Left lung (tissue), 10 donors: Measurements from ENCODE around the gene SMURF1. TPM values are rescaled to one million over a fixed set of nuclear protein-coding genes. Genes with fewer than 3 reads are reported as not detected.
A peak's percentile ranks its signal among the peaks of the same experiment; 100 is the strongest.

Experiments used
- ATAC-seq: fragments of 200-7000 bp; cut with Tn5 transposase; one replicate; pipeline ENCODE4 v1.9.1; 2020; ENCODE audit warnings: moderate library complexity
- DNase-seq, 4 donors: peaks; one replicate each; pipeline ENCODE4 v3.0.0-alpha.2; 2013 to 2020
- H3K27ac ChIP-seq, 2 donors: fragments of 200-600 bp; sonication (generic) in 1 of 2; one replicate each; pipeline versions ENCODE4 v1.5.0 to v1.8.0; 2020 to 2021
- H3K27me3 ChIP-seq, 2 donors: fragments of 200-600 bp; sonication (generic) in 1 of 2; one replicate each; pipeline versions ENCODE4 v1.5.0 to v1.8.0; 2020 to 2021
- H3K36me3 ChIP-seq, 2 donors: fragments of 200-600 bp; sonication (generic) in 1 of 2; one replicate each; pipeline versions ENCODE4 v1.5.0 to v1.8.0; 2020 to 2021
- H3K4me1 ChIP-seq, 2 donors: fragments of 200-600 bp; one replicate each; pipeline ENCODE4 v1.8.0; 2021
- H3K4me3 ChIP-seq, 2 donors: fragments of 200-600 bp; sonication (generic) in 1 of 2; one replicate each; pipeline versions ENCODE4 v1.5.0 to v1.8.0; 2020 to 2021; ENCODE audit warnings: mild to moderate bottlenecking in 1 of 2
- H3K9me3 ChIP-seq, 2 donors: fragments of 200-600 bp; sonication (generic) in 1 of 2; one replicate each; pipeline versions ENCODE4 v1.5.0 to v1.8.0; 2020 to 2021
- intact Hi-C, 2 donors: fragments of 100-400 bp; cut with DNase I; formaldehyde crosslinking; loops; one replicate each; pipeline versions ENCODE4 v1.11.2 to v1.14.2; 2022
- polyA plus RNA-seq, 6 donors: library from polyadenylated mRNA; unstranded; fragments of 120-200 nt; gene quantifications; one replicate each; pipeline ENCODE4 v1.2.1, GENCODE V29; 2013; ENCODE audit not compliant: insufficient read length in 6 of 6
- total RNA-seq, 2 donors: library from RNA; stranded (reverse); fragmentation: NEBNext Ultra II Directional; extraction: Animal tissue kit (Norgen Biotek cat#: 25700); gene quantifications; one replicate each; pipeline ENCODE4 v1.2.1, GENCODE V29; 2021
- TF ChIP-seq, protein P1 (sequence below), 2 donors: fragments of 200-600 bp; sonication (generic) in 1 of 2; IDR thresholded peaks; one replicate each; pipeline versions ENCODE4 v1.5.0 to v1.8.0; 2021; ENCODE audit warnings: antibody characterized with exemption in 2 of 2
- donor health status: DM: no; HTN: yes; CAD: no.
- donor health status: DM: no; HTN: no; CAD: no.

The SMURF1 gene
- total and polyA plus RNA-seq, 8 donors, result 15.6 to 43.4 (median 18.3) TPM

DNA sequence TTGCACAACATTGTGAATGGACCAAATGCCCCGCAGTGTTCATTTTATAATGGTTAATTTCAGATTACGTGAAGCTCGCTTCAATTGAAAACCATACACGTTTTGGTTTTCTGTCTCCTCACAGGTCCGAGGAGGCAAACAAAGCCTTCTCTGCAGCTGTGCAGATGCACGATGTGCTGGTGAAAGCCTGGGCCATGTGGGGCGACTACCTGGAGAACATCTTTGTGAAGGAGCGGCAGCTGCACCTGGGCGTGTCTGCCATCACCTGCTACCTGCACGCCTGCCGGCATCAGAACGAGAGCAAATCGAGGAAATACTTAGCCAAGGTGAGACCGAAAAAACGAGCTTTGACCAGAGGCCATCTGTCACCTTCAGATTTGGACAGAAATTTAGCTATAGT, 155.3 kb downstream of the SMURF1 start:
- ATAC-seq (no peak), DNase-seq (peak in 1 of 4 donors; percentile 18)
- TF ChIP-seq, protein P1, sequence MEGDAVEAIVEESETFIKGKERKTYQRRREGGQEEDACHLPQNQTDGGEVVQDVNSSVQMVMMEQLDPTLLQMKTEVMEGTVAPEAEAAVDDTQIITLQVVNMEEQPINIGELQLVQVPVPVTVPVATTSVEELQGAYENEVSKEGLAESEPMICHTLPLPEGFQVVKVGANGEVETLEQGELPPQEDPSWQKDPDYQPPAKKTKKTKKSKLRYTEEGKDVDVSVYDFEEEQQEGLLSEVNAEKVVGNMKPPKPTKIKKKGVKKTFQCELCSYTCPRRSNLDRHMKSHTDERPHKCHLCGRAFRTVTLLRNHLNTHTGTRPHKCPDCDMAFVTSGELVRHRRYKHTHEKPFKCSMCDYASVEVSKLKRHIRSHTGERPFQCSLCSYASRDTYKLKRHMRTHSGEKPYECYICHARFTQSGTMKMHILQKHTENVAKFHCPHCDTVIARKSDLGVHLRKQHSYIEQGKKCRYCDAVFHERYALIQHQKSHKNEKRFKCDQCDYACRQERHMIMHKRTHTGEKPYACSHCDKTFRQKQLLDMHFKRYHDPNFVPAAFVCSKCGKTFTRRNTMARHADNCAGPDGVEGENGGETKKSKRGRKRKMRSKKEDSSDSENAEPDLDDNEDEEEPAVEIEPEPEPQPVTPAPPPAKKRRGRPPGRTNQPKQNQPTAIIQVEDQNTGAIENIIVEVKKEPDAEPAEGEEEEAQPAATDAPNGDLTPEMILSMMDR (IDR thresholded peaks at IDR 0.05), result no peak
- Histone ChIP-seq H3K4me1 (no peaks in the 10 kb centered on the region), H3K27me3 (no peaks in the 10 kb centered on the region), H3K27ac (no peak overlapping the region), H3K4me3 (no peak overlapping the region), H3K36me3 (peaks cover 0 to 100% of the 10 kb centered on the region in 2 donors), H3K9me3 (no peaks in the 10 kb centered on the region)
- intact Hi-C loops, result no loop called here

DNA sequence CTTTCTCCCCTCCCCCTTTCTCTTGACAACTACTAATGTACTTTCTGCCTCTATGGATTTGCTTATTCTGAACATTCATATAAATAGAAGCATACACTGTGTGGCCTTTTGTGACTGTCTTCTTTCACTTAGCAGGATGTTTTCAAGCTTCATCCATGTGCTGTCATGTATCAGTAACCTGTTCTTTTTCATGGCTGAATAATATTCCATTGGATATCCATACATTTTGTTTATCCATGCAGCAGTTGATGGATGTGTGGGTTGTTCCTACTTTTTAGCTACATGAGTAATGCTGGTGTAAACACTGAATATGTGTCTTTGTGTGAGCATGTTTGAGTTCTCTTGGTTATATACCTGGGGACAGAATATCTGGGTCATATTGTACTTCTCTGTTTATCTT, 158.0 kb downstream of the SMURF1 start:
- no peaks in the 10 kb centered on the region for H3K9me3 ChIP-seq
- peaks cover 0 to 100% of the 10 kb centered on the region in 2 donors for H3K36me3 ChIP-seq
- no peak overlapping the region for H3K27ac ChIP-seq
- no peak for DNase-seq
- TF ChIP-seq, protein P1 (IDR thresholded peaks at IDR 0.05), result no peak
- intact Hi-C loops, result no loop called here
- H3K4me1 ChIP-seq, result no peaks in the 10 kb centered on the region
- H3K4me3 ChIP-seq, result no peak overlapping the region
- ATAC-seq, result no peak
- no peaks in the 10 kb centered on the region for H3K27me3 ChIP-seq

DNA sequence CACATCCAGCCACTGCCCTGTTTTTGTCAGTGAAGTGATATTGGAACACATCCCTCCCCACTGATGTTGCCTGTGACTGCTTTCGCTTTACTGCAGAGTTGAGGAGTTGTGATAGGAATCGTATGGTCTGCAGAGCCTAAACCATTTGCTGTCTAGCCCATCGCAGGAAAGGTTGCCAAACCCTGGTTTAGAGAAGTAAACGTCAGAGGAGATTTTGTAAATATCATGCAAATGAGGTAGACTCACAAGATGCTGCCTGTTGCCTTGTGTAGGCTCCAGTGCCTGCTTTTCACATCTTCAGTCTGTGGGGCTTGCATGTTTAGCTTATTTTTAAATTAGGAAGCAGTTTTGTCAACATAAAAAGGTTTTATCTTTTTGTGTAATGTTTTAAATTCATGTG, 158.5 kb downstream of the SMURF1 start:
- ATAC-seq, result no peak
- H3K36me3 ChIP-seq, result peaks cover 0 to 100% of the 10 kb centered on the region in 2 donors

DNA sequence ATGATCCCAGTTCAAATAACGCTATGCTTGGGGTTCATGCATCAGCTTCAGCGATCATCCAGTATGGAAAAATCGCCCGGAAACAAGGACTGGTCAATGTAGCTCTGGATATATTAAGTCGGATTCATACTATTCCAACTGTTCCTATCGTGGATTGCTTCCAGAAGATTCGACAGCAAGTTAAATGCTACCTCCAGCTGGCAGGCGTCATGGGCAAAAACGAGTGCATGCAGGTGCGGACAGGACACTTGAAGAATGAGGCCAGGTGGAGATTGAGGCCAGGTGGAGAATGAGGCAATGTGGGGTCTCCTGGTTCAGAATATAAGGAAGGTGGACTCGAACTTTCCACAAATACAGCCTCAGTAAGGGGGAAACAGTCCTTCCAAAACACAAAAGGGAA, 159.8 kb downstream of the SMURF1 start:
- Histone ChIP-seq H3K27me3 (no peaks in the 10 kb centered on the region), H3K27ac (no peak overlapping the region), H3K4me3 (no peak overlapping the region), H3K36me3 (peaks cover 0 to 100% of the 10 kb centered on the region in 2 donors), H3K4me1 (no peaks in the 10 kb centered on the region), H3K9me3 (no peaks in the 10 kb centered on the region)
- DNase-seq (no peak), ATAC-seq (no peak)
- TF ChIP-seq, protein P1 (IDR thresholded peaks at IDR 0.05), result no peak
- intact Hi-C loops, result no loop called here

More for the DNA sequence above, 158.5 kb downstream of the SMURF1 start:
- H3K27me3 ChIP-seq, result no peaks in the 10 kb centered on the region
- no peaks in the 10 kb centered on the region for H3K9me3 ChIP-seq
- intact Hi-C loops, result no loop called here
- H3K27ac ChIP-seq, result no peak overlapping the region
- DNase-seq, result no peak
- no peaks in the 10 kb centered on the region for H3K4me1 ChIP-seq
- H3K4me3 ChIP-seq, result no peak overlapping the region
- TF ChIP-seq, protein P1 (IDR thresholded peaks at IDR 0.05), result no peak

DNA sequence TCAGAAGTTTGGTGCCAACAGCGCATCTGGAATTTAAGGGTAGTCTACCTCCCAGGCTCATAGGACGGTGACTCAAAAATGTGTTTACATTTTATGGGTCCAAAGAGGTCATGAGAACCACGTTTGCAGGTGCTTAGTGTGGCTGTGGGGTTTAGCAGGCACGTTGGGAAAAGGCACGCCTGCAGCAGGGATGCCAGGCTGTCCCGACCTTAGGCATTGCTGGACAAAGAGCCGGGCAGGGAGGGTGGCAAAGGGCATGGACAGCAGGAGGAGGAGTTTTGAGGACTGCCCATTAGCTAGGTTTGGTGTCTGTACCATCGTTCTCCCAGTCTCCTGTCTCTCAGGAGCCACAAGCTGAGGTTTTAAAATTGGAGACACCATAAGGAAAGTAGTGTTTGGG, 161.2 kb downstream of the SMURF1 start:
- no peak for ATAC-seq
- intact Hi-C loops, result no loop called here

More for the DNA sequence above, 161.2 kb downstream of the SMURF1 start:
- H3K4me1 ChIP-seq, result no peaks in the 10 kb centered on the region
- no peaks in the 10 kb centered on the region for H3K9me3 ChIP-seq
- H3K36me3 ChIP-seq, result peaks cover 0 to 100% of the 10 kb centered on the region in 2 donors
- H3K4me3 ChIP-seq, result no peak overlapping the region
- TF ChIP-seq, protein P1 (IDR thresholded peaks at IDR 0.05), result no peak
- DNase-seq, result no peak
- H3K27ac ChIP-seq, result no peak overlapping the region
- H3K27me3 ChIP-seq, result no peaks in the 10 kb centered on the region
